Mesothelial cell of epicardium (in vitro differentiated cells): ENCODE results near the gene NENF. TPM values are rescaled to one million over a fixed set of nuclear protein-coding genes. Genes with fewer than 3 reads are reported as not detected.
A peak's percentile ranks its signal among the peaks of the same experiment; 100 is the strongest.

Source experiments
- DNase-seq, 2 experiments: peaks; one replicate each; pipeline ENCODE4 v3.0.0; 2021; ENCODE audit warnings: low spot score in 2 of 2; ENCODE audit not compliant: unreplicated experiment in 2 of 2
- H3K27ac Mint-ChIP-seq: 2 replicates; pipeline ENCODE4 v1.8.0; 2021; ENCODE audit warnings: mixed read lengths
- H3K27me3 Mint-ChIP-seq: 2 replicates; pipeline ENCODE4 v1.8.0; 2021; ENCODE audit warnings: low read depth, mixed read lengths
- H3K36me3 Mint-ChIP-seq: 2 replicates; pipeline ENCODE4 v1.8.0; 2021; ENCODE audit warnings: mixed read lengths
- H3K4me1 Mint-ChIP-seq: 2 replicates; pipeline ENCODE4 v1.8.0; 2021; ENCODE audit warnings: mixed read lengths
- H3K4me3 Mint-ChIP-seq: 2 replicates; pipeline ENCODE4 v1.8.0; 2021; ENCODE audit warnings: mild to moderate bottlenecking, moderate library complexity, mixed read lengths
- H3K9me3 Mint-ChIP-seq: 2 replicates; pipeline ENCODE4 v1.8.0; 2021; ENCODE audit warnings: mixed read lengths
- CTCF ChIP-seq: fragments of 200-600 bp; sonication (generic); IDR thresholded peaks from one replicate; pipeline ENCODE4 v1.5.0; 2021; ENCODE audit warnings: antibody characterized with exemption; ENCODE audit not compliant: unreplicated experiment
- total RNA-seq: library from RNA; stranded (reverse); gene quantifications from 3 replicates; pipeline ENCODE4 v1.2.1, GENCODE V29; 2021

Gene NENF
- total RNA-seq, 1 donor from 2014 or later: 39.3 TPM

- Mint-ChIP-seq H3K9me3 (no peaks in the 10 kb centered on the region), H3K36me3 (peaks cover 31% of the 10 kb centered on the region), H3K27me3 (no peaks in the 10 kb centered on the region), H3K4me3 (no peak overlapping the region), H3K4me1 (peaks cover 21% of the 10 kb centered on the region), H3K27ac (no peak overlapping the region)
- no peak for DNase-seq
- no peak for TF ChIP-seq CTCF
These were observed 20.3 kb upstream of the NENF start for GRCh38 chr1:212412374-212412773.

- Mint-ChIP-seq H3K27me3 (no peaks in the 10 kb centered on the region), H3K4me3 (peak overlapping the region; percentile 80), H3K4me1 (peaks cover 21% of the 10 kb centered on the region), H3K9me3 (no peaks in the 10 kb centered on the region), H3K27ac (peak overlapping the region; percentile 52), H3K36me3 (peaks cover 22% of the 10 kb centered on the region)
- no peak for TF ChIP-seq CTCF
- no peak for DNase-seq
These were observed 18.8 kb upstream of the NENF start for GRCh38 chr1:212413902-212414327.

GRCh38 chr1:212414328-212415106 lies 18.2 kb upstream of the NENF start, which contains the start of gene PACC1:
PACC1 (minus strand) TSS chr1:212414886; CDS start chr1:212414757, 129 bp downstream.
- TF ChIP-seq CTCF: no peak
- Mint-ChIP-seq H3K27me3 (no peaks in the 10 kb centered on the region), H3K9me3 (no peaks in the 10 kb centered on the region)

GRCh38 chr1:212415107-212415841 lies 17.4 kb upstream of the NENF start:
- Mint-ChIP-seq H3K4me3 (peak overlapping the region; percentile 80), H3K36me3 (peaks cover 9% of the 10 kb centered on the region), H3K4me1 (peaks cover 21% of the 10 kb centered on the region), H3K27me3 (no peaks in the 10 kb centered on the region), H3K9me3 (no peaks in the 10 kb centered on the region), H3K27ac (peak overlapping the region; percentile 96)
- no peak for TF ChIP-seq CTCF
- no peak for DNase-seq

More at GRCh38 chr1:212414328-212415106, 18.2 kb upstream of the NENF start, which contains the start of gene PACC1:
- Mint-ChIP-seq H3K36me3 (peaks cover 17% of the 10 kb centered on the region), H3K4me3 (peak within 1 kb of the TSS; percentile 80), H3K4me1 (peaks cover 21% of the 10 kb centered on the region), H3K27ac (peak within 1 kb of the TSS; percentile 96)
- DNase-seq: peak; percentile 77 to 89

- H3K4me1 Mint-ChIP-seq: no peaks in the 10 kb centered on the region
- no peak overlapping the region for H3K27ac Mint-ChIP-seq
- H3K9me3 Mint-ChIP-seq: no peaks in the 10 kb centered on the region
- no peak for DNase-seq
- no peak overlapping the region for H3K4me3 Mint-ChIP-seq
- peaks cover 16% of the 10 kb centered on the region for H3K27me3 Mint-ChIP-seq
- no peak for TF ChIP-seq CTCF
- no peaks in the 10 kb centered on the region for H3K36me3 Mint-ChIP-seq
These were observed 11.6 kb upstream of the NENF start for GRCh38 chr1:212421165-212421564.
